GM13976 (cell line): ENCODE results near the gene PPP4R2.

Experiments
- DNase-seq: peaks from one replicate; pipeline ENCODE4 v3.0.0; 2012; ENCODE audit warnings: low spot score
- in situ Hi-C: fragments of 300-500 bp; cut with MboI; formaldehyde crosslinking; loops from one replicate; pipeline ENCODE4 v1.12.0; 2022; ENCODE audit warnings: low sequenced_read_pairs, mixed read lengths, inconsistent platforms; ENCODE audit not compliant: unreplicated experiment
- TF ChIP-seq, protein P1 (sequence below): IDR thresholded peaks from 2 replicates; pipeline ENCODE4 v1.5.1; 2012; ENCODE audit warnings: borderline replicate concordance, mild to moderate bottlenecking; ENCODE audit not compliant: insufficient read depth; ENCODE audit errors: extremely low read depth, missing control alignments, control extremely low read depth

Gene PPP4R2

DNA sequence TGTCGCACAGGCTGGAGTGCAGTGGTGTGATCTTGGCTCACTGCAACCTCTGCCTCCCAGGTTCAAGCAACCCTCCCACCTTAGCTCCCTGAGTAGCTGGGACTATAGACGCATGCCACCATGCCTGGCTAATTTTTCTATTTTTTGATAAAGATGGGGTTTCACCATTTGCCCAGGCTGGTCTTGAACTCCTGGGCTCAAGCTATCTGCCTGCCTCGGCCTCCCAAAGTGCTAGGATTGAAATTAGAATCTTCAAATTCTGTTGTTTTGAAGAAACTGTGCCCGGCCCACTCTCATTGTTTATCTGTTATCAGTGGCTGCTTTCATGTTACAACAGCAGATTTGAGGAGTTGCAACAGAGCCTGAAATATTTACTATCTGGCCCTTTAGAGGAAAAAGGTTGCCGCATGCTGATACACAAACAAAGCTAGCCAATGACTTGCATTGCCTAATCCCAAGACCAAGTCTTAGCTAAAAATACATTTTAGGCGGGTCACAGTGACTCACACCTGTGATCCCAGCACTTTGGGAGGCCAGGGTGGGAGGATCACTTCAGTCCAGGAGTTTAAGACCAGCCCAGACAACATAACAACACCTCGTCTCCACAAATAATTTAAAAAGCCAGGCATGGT is 43.2 kb upstream of the PPP4R2 start:
- in situ Hi-C loops: no loop called here
- TF ChIP-seq, protein P1, sequence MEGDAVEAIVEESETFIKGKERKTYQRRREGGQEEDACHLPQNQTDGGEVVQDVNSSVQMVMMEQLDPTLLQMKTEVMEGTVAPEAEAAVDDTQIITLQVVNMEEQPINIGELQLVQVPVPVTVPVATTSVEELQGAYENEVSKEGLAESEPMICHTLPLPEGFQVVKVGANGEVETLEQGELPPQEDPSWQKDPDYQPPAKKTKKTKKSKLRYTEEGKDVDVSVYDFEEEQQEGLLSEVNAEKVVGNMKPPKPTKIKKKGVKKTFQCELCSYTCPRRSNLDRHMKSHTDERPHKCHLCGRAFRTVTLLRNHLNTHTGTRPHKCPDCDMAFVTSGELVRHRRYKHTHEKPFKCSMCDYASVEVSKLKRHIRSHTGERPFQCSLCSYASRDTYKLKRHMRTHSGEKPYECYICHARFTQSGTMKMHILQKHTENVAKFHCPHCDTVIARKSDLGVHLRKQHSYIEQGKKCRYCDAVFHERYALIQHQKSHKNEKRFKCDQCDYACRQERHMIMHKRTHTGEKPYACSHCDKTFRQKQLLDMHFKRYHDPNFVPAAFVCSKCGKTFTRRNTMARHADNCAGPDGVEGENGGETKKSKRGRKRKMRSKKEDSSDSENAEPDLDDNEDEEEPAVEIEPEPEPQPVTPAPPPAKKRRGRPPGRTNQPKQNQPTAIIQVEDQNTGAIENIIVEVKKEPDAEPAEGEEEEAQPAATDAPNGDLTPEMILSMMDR: no peak
- DNase-seq: no peak

DNA sequence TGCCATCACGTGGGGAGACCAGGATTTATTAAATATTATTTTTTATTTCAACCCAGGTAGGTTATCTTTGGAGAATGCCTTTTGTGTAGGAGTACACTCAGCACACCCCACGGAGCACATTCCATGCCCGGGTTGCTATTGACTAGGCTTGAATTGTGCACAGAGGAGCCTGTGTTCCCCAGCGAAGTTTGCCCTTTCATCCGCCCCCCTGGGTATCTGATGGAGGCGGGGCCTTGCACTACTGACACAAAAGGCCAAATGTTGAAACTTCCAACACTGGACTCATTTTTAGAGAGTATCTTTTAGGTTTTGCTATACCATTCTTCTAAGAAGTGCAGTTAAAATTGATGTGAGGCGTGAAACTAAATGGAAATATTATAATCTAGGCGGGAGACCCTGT is 39.3 kb upstream of the PPP4R2 start:
- no peak for DNase-seq
- in situ Hi-C loops: no loop called here
- TF ChIP-seq, protein P1: no peak

DNA sequence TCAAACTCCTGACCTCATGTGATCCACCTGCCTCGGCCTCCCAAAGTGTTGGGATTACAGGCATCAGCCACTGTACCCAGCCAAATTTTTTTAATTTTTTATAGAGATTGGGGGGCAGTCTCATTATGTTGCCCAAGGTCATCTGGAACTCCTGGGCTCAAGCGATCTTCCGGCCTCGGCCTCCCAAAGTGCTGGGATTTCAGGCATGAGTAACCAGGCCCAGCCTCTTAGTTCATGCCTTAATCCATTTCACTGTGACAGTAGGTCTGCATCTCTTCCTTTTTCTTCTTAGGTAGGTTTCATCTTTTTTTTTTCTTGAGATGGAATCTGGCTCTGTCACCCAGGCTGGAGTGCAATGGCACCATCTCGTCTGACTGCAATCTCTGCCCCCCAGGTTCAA is 37.3 kb upstream of the PPP4R2 start:
- in situ Hi-C loops: no loop called here
- TF ChIP-seq, protein P1: no peak
- no peak for DNase-seq

DNA sequence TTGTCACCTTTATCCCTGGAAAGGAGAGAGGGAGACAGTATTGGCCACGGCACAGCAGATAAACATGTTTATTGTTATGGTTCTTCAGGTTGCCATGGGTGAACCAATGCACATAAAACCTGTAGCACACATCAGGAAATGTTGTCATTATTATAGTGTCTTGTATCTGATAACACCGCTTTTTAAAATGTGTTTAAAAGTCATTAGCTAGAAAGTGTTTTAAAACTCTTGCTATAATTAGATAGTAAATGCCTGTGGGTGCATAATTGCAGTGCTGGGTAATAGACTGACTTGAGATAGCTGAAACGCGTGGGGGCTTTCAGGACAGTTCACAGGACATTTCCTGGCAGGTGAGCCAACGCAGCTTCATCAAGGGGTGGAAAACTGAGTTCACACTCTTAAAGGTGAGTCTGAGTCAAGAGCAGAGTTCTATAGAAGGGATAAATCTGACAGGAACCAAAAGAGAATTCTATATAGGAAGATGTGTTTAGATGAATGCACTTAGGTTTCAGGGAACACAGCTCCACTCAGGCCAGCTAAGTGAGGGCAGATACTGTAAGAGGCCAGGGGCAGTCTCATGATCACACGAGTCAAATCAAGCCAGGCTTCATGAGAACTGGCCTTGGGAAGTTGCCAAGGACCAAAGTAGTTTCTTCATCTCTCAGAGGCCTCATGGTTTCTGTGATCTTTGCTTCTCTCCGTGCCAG is 35.6 kb upstream of the PPP4R2 start:
- in situ Hi-C loops: no loop called here
- TF ChIP-seq, protein P1: no peak
- DNase-seq: no peak

DNA sequence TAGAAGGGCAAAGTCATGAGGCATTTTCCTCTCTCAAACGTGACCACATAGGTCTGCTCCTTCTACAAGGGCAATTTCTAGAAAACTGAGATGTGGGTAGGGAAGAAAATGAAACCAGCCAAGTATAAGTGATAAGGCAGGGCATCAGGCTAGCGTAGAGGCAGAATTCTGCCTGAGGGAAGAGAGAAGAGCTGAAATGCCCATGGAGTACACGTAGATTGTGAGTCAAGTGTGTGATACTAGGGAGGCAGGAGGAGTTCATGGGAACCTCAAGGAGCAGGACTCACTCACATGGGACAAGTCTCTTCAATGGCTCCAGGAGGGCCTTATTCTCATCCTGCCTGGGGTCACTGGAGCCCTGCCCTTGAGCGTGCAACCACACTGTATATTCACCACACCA is 34.9 kb upstream of the PPP4R2 start:
- in situ Hi-C loops: no loop called here
- TF ChIP-seq, protein P1: no peak
- no peak for DNase-seq

DNA sequence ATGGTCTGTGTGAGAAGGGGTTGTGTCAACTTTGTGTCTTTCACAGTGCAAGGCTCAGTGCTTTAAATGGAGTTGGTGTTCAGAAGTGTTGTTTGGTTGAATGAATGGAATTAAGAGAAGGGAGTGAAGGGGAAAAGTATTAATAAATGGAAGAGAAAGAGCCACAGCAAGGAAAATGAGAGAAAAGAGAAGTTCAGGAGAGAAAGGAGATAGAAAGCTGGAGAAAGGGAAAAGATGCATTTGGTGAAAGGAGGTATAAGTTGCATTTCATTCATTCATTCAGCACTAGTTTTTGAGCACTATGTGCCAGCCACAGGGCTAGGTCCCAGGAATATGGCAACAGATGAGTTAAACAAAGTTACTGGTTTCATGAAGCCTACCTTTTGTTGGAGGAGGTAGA is 34.3 kb upstream of the PPP4R2 start:
- TF ChIP-seq, protein P1: no peak

More for the DNA sequence above, 34.3 kb upstream of the PPP4R2 start:
- in situ Hi-C loops: no loop called here
- no peak for DNase-seq
